Testis (tissue), 2 donors: ENCODE measurements around the gene PCBP4.

ENCODE experiments used
- CTCF ChIP-seq, 3 experiments: fragments of 450-650 bp in 2 of 3; fragments of 200-600 bp in 1 of 3; sonication (generic) in 1 of 3; IDR thresholded peaks; one replicate each; pipeline ENCODE4 v1.5.1; 2016 to 2019; ENCODE audit warnings: antibody characterized with exemption in 3 of 3, mild to moderate bottlenecking in 2 of 3, moderate library complexity in 1 of 3
- POLR2A ChIP-seq: fragments of 450-650 bp; IDR thresholded peaks from one replicate; pipeline ENCODE4 v1.6.1; 2017; ENCODE audit warnings: antibody characterized with exemption, mild to moderate bottlenecking, moderate library complexity

- no peak for TF ChIP-seq CTCF (IDR thresholded peaks at IDR 0.05)
- no peak for TF ChIP-seq POLR2A
These were observed 12.5 kb downstream of the PCBP4 start for GRCh38 chr3:51954713-51955112.
